Fibroblast of pulmonary artery (primary cell): ENCODE results near the gene PIK3R6.

Experiments used
- DNase-seq: peaks from one replicate; pipeline ENCODE4 v3.0.0-alpha.2; 2010; ENCODE audit warnings: low read depth
- H3K4me3 ChIP-seq: replicated peaks from 2 replicates; pipeline ENCODE4 v1.5.1; 2011; ENCODE audit warnings: low read depth, mild to moderate bottlenecking, control low read depth, low read length, moderate library complexity
- TF ChIP-seq, protein P1 (sequence below): IDR thresholded peaks from 2 replicates; pipeline ENCODE4 v1.5.1; 2011; ENCODE audit warnings: mild to moderate bottlenecking, control low read depth, low read length, inconsistent platforms; ENCODE audit errors: missing control alignments

PIK3R6 gene

GRCh38 chr17:8781776-8782175, 85.7 kb downstream of the PIK3R6 start:
- DNase-seq = no peak
- TF ChIP-seq, protein P1, sequence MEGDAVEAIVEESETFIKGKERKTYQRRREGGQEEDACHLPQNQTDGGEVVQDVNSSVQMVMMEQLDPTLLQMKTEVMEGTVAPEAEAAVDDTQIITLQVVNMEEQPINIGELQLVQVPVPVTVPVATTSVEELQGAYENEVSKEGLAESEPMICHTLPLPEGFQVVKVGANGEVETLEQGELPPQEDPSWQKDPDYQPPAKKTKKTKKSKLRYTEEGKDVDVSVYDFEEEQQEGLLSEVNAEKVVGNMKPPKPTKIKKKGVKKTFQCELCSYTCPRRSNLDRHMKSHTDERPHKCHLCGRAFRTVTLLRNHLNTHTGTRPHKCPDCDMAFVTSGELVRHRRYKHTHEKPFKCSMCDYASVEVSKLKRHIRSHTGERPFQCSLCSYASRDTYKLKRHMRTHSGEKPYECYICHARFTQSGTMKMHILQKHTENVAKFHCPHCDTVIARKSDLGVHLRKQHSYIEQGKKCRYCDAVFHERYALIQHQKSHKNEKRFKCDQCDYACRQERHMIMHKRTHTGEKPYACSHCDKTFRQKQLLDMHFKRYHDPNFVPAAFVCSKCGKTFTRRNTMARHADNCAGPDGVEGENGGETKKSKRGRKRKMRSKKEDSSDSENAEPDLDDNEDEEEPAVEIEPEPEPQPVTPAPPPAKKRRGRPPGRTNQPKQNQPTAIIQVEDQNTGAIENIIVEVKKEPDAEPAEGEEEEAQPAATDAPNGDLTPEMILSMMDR = no peak
- no peak overlapping the region for H3K4me3 ChIP-seq

GRCh38 chr17:8776881-8777280, 90.6 kb downstream of the PIK3R6 start:
- no peak for DNase-seq
- TF ChIP-seq, protein P1 = no peak
- H3K4me3 ChIP-seq = no peak overlapping the region

DNA sequence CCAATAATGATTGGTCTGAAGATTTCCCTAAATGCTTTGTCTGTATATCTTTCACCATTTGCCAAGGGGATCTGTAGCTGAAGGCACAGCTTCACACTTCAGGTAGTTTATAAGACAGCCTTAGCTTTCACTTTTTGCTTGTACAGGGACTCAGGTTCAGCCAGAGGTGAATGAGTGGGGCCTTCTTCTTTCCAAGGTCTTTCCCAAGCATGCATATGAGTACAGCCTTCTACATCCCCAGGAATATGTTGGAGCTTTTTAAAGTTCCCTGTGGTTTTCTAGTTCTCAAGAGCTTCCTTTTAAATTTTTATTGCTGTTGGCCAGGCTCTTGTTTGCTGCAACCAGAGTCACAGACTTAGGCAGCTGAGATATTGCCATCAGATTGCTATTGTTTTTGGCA, 91.2 kb downstream of the PIK3R6 start:
- DNase-seq = no peak
- no peak overlapping the region for H3K4me3 ChIP-seq
- TF ChIP-seq, protein P1 = no peak

DNA sequence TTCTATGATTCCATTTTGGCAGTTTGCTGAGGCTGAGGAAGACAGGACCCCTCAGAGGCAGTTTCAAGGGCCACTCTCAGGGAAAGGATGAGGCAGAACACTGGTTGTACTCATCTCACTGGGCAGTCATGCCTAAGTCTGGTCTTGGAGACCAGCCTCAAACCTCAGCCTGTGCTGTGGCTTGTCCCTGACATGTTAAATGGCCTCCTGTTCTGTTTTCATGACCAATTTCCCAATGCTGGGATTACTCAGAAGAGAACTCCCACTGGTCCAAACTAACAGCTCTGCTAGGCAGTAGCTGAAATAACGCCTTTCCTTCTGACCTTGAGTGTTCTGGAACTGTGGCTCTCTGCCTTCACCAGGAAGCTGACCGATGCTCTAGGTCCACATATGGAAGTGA, 100.7 kb downstream of the PIK3R6 start:
- TF ChIP-seq, protein P1 = no peak
- no peak for DNase-seq
- no peak overlapping the region for H3K4me3 ChIP-seq

- no peak overlapping the region for H3K4me3 ChIP-seq
- DNase-seq = no peak
- TF ChIP-seq, protein P1 = no peak
Observed at GRCh38 chr17:8762012-8762411, 105.5 kb downstream of the PIK3R6 start.

- TF ChIP-seq, protein P1 = no peak
Observed at GRCh38 chr17:8758137-8758596, 109.3 kb downstream of the PIK3R6 start, which contains the start of gene SPDYE4. SPDYE4 (minus strand) TSS chr17:8758546; CDS start chr17:8758382, 164 bp downstream.

DNA sequence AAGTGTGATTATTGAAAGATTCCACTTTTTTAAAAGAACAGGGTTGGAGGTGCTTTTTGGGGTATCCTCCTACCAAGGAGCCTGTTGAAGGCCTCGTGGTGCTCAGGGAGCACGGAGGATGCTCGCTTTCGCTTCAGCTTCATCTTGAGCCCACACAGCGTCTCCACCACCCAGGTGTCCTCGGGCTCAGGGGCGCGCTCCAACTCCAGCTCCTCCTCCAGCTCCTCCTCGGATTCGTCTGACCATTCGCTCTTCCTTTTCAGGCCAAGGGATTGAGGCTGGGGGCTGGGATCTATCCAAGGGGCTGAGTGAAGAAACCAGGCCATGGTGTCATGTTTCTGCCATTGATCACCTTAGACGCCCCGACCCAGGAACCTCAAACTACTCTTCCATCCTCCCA, 110.3 kb downstream of the PIK3R6 start:
- DNase-seq = no peak
- TF ChIP-seq, protein P1 = no peak
- H3K4me3 ChIP-seq = no peak overlapping the region

More at GRCh38 chr17:8758137-8758596, 109.3 kb downstream of the PIK3R6 start, which contains the start of gene SPDYE4:
- DNase-seq = no peak
- H3K4me3 ChIP-seq = no peak within 1 kb of the TSS
